Keratinocyte (primary cell): ENCODE data around the gene HNF4A.

Source experiments
- EZH2 ChIP-seq: IDR thresholded peaks from one replicate; pipeline ENCODE4 v1.6.1; 2012; ENCODE audit warnings: inconsistent platforms, mild to moderate bottlenecking, low read length, moderate library complexity
- TF ChIP-seq, protein P1 (sequence below), 3 experiments: IDR thresholded peaks in 1 of 3; conservative IDR thresholded peaks in 1 of 3; optimal IDR thresholded peaks in 1 of 3; 2 replicates in 2 of 3; 3 replicates in 1 of 3; pipeline versions ENCODE3 to v1.5.1; 2011; ENCODE audit warnings: low read length in 3 of 3, mild to moderate bottlenecking in 3 of 3, moderate library complexity in 2 of 3, control low read depth in 1 of 3, inconsistent platforms in 1 of 3; ENCODE audit not compliant: insufficient read depth in 2 of 3; ENCODE audit errors: extremely low read depth in 1 of 3

DNA sequence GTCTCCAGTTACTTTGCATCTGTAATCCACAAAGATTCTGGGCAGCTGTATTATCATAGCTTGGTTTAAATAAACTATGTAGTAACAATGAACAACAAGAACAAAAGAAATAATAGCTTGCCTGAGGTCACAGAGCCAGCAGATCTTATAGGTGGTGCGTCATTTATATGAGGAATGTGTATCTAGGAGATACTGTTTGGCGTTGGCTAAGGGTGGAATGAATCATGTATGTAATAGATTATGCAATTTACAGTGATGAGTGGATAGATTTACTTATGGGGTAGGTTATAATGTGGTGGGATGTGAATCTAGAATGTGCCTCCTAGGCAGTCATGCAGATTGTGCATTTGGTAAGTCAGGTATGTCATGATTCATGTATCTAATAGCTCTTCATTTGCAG is 42.8 kb downstream of the HNF4A start:
- TF ChIP-seq, protein P1, sequence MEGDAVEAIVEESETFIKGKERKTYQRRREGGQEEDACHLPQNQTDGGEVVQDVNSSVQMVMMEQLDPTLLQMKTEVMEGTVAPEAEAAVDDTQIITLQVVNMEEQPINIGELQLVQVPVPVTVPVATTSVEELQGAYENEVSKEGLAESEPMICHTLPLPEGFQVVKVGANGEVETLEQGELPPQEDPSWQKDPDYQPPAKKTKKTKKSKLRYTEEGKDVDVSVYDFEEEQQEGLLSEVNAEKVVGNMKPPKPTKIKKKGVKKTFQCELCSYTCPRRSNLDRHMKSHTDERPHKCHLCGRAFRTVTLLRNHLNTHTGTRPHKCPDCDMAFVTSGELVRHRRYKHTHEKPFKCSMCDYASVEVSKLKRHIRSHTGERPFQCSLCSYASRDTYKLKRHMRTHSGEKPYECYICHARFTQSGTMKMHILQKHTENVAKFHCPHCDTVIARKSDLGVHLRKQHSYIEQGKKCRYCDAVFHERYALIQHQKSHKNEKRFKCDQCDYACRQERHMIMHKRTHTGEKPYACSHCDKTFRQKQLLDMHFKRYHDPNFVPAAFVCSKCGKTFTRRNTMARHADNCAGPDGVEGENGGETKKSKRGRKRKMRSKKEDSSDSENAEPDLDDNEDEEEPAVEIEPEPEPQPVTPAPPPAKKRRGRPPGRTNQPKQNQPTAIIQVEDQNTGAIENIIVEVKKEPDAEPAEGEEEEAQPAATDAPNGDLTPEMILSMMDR (optimal IDR thresholded peaks at IDR 0.05 in 1 of 3, IDR thresholded peaks at IDR 0.05 in 1 of 3, conservative IDR thresholded peaks at IDR 0.05 in 1 of 3; ENCODE audit: extremely low read depth in 1 of 3, insufficient read depth in 2 of 3, low read length in 3 of 3): no peak
- no peak for TF ChIP-seq EZH2
